Testis (tissue), 2 donors: ENCODE measurements around the gene SND1.

Experiments
- POLR2A ChIP-seq: fragments of 450-650 bp; IDR thresholded peaks from one replicate; pipeline ENCODE4 v1.6.1; 2017; ENCODE audit warnings: antibody characterized with exemption, mild to moderate bottlenecking, moderate library complexity
- TF ChIP-seq, protein P1 (sequence below), 3 experiments: fragments of 450-650 bp in 2 of 3; fragments of 200-600 bp in 1 of 3; sonication (generic) in 1 of 3; IDR thresholded peaks; one replicate each; pipeline ENCODE4 v1.5.1; 2016 to 2019; ENCODE audit warnings: antibody characterized with exemption in 3 of 3, mild to moderate bottlenecking in 2 of 3, moderate library complexity in 1 of 3

DNA sequence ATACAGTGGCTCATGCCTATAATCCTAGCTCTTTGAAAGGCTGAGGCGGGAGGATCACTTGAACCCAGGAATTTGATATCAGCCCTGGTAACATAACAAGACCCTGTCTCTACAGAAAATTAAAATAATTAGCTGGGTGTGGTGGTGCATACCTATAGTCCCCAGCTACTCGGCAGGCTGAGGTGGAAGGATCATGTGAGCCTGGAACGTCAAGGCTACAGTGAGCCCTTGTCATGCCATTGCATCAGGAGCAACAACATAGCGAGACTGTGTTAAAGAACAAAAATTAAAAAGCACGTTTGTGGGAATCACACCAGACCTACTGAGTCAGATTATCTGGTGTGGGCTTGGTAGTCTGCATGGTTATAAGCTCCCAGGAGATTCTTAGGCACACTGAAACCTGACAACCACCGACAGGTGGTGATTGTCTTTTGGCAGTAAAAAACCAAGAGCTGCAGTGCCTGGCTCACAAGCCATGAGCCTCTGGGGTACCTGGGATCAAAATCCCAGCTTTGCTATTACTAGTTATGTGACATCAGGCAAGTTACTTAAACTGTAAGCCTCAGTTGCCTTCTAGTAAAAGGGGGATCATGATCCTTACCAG lies 146.9 kb downstream of the SND1 start:
- TF ChIP-seq, protein P1, sequence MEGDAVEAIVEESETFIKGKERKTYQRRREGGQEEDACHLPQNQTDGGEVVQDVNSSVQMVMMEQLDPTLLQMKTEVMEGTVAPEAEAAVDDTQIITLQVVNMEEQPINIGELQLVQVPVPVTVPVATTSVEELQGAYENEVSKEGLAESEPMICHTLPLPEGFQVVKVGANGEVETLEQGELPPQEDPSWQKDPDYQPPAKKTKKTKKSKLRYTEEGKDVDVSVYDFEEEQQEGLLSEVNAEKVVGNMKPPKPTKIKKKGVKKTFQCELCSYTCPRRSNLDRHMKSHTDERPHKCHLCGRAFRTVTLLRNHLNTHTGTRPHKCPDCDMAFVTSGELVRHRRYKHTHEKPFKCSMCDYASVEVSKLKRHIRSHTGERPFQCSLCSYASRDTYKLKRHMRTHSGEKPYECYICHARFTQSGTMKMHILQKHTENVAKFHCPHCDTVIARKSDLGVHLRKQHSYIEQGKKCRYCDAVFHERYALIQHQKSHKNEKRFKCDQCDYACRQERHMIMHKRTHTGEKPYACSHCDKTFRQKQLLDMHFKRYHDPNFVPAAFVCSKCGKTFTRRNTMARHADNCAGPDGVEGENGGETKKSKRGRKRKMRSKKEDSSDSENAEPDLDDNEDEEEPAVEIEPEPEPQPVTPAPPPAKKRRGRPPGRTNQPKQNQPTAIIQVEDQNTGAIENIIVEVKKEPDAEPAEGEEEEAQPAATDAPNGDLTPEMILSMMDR (IDR thresholded peaks at IDR 0.05), result no peak
- no peak for TF ChIP-seq POLR2A
